NCI-H2171 (cell line): ENCODE results near the gene SRC.

ENCODE experiments used
- DNase-seq: peaks from one replicate; lab custom pipeline; 2025; lab: John Stamatoyannopoulos, UW

Gene SRC

GRCh38 chr20:37454636-37455385, 108.9 kb downstream of the SRC start:
- DNase-seq, result no peak
